Keratinocyte (primary cell): Measurements from ENCODE around the gene PIWIL4. TPM values are rescaled to one million over a fixed set of nuclear protein-coding genes. Genes with fewer than 3 reads are reported as not detected.

Experiments
- DNase-seq: peaks from one replicate; pipeline ENCODE4 v3.0.0-alpha.2; 2011; ENCODE audit warnings: low read depth, missing footprints, low spot score
- FAIRE-seq: peaks from 2 replicates; lab custom pipeline; 2011; peaks lifted over from hg19 to GRCh38; lab: Jason Lieb, UNC
- H2AFZ ChIP-seq: 2 replicates; pipeline ENCODE4 v1.6.0; 2012; ENCODE audit warnings: low read length, control low read depth, inconsistent platforms; ENCODE audit not compliant: control insufficient read depth
- H3K27ac ChIP-seq: 2 replicates; pipeline ENCODE4 v1.5.1; 2011; ENCODE audit warnings: low read length; ENCODE audit not compliant: control insufficient read depth, insufficient read depth
- H3K27me3 ChIP-seq: 3 replicates; pipeline ENCODE4 v1.6.0; 2011; ENCODE audit warnings: low read length; ENCODE audit not compliant: control insufficient read depth, insufficient read depth; ENCODE audit errors: extremely low read depth
- H3K36me3 ChIP-seq, 2 experiments: 2 replicates in 1 of 2; 3 replicates in 1 of 2; pipeline ENCODE4 v1.5.1; 2011; ENCODE audit warnings: low read length in 2 of 2, mild to moderate bottlenecking in 1 of 2; ENCODE audit not compliant: control insufficient read depth in 2 of 2, insufficient read depth in 2 of 2; ENCODE audit errors: extremely low read depth in 1 of 2
- H3K4me1 ChIP-seq: 3 replicates; pipeline ENCODE4 v1.5.1; 2011; ENCODE audit warnings: low read length; ENCODE audit not compliant: control insufficient read depth, insufficient read depth; ENCODE audit errors: extremely low read depth
- H3K4me2 ChIP-seq: 3 replicates; pipeline ENCODE4 v1.6.0; 2011; ENCODE audit warnings: low read depth, low read length; ENCODE audit not compliant: control insufficient read depth, insufficient read depth; ENCODE audit errors: extremely low read depth
- H3K4me3 ChIP-seq, 3 experiments: fragments of 200-600 bp in 1 of 3; sonication (generic) in 1 of 3; 2 replicates in 2 of 3; 3 replicates in 1 of 3; pipeline ENCODE4 v1.5.1; 2011 to 2016; ENCODE audit warnings: low read length in 3 of 3, mild to moderate bottlenecking in 3 of 3, control low read depth in 2 of 3, inconsistent platforms in 1 of 3, low read depth in 1 of 3, mixed read lengths in 1 of 3, mixed run types in 1 of 3, moderate library complexity in 1 of 3; ENCODE audit not compliant: control insufficient read depth in 2 of 3, insufficient read depth in 2 of 3; ENCODE audit errors: extremely low read depth in 1 of 3
- H3K79me2 ChIP-seq: 2 replicates; pipeline ENCODE4 v1.6.0; 2012; ENCODE audit warnings: low read length; ENCODE audit not compliant: control insufficient read depth, insufficient read depth
- H3K9ac ChIP-seq: 3 replicates; pipeline ENCODE4 v1.6.0; 2011; ENCODE audit warnings: low read length; ENCODE audit not compliant: control insufficient read depth, insufficient read depth; ENCODE audit errors: extremely low read depth
- H3K9me1 ChIP-seq: 3 replicates; pipeline ENCODE4 v1.6.0; 2011; ENCODE audit warnings: low read length; ENCODE audit not compliant: control insufficient read depth, insufficient read depth; ENCODE audit errors: extremely low read depth
- H3K9me3 ChIP-seq: 2 replicates; pipeline ENCODE4 v1.5.1; 2012; ENCODE audit warnings: low read depth, low read length; ENCODE audit not compliant: control insufficient read depth
- H4K20me1 ChIP-seq: 3 replicates; pipeline ENCODE4 v1.6.0; 2011; ENCODE audit warnings: low read length; ENCODE audit not compliant: control insufficient read depth, insufficient read depth; ENCODE audit errors: extremely low read depth
- CTCF ChIP-seq, 3 experiments: IDR thresholded peaks in 1 of 3; conservative IDR thresholded peaks in 1 of 3; optimal IDR thresholded peaks in 1 of 3; 2 replicates in 2 of 3; 3 replicates in 1 of 3; pipeline versions ENCODE3 to v1.5.1; 2011; ENCODE audit warnings: low read length in 3 of 3, mild to moderate bottlenecking in 3 of 3, moderate library complexity in 2 of 3, control low read depth in 1 of 3, inconsistent platforms in 1 of 3; ENCODE audit not compliant: insufficient read depth in 2 of 3; ENCODE audit errors: extremely low read depth in 1 of 3
- EZH2 ChIP-seq: IDR thresholded peaks from one replicate; pipeline ENCODE4 v1.6.1; 2012; ENCODE audit warnings: inconsistent platforms, mild to moderate bottlenecking, low read length, moderate library complexity
- dilution Hi-C: fragments of 300-500 bp; cut with MboI; formaldehyde crosslinking; loops from one replicate; pipeline ENCODE4 v1.7.0; 2020; ENCODE audit warnings: low sequenced_read_pairs; ENCODE audit not compliant: extremely low pct_ligation_motif_present
- polyA plus RNA-seq, 5 experiments: library from polyadenylated mRNA; depleted of rRNA in 3 of 5; stranded (reverse) in 3 of 5; stranded (forward) in 1 of 5; unstranded in 1 of 5; fragments of >200 nt; gene quantifications; 1 replicate in 1 of 5; 2 replicates in 3 of 5; 3 replicates in 1 of 5; pipeline versions ENCODE4 v1.2.1 to v1.2.3, GENCODE V29; 2011 to 2012; ENCODE audit warnings: missing spikeins in 2 of 5, low read depth in 1 of 5, low replicate concordance in 1 of 5

The PIWIL4 gene
- polyA plus RNA-seq, 1 donor (not counting 4 experiments of a cell fraction or from before 2014, with no cell fraction given): 0.14 TPM

GRCh38 chr11:94593030-94593429 is 25.9 kb downstream of the PIWIL4 start:
- dilution Hi-C loops: no loop called here
- DNase-seq: no peak
- H3K9me1 ChIP-seq: no peaks in the 10 kb centered on the region

GRCh38 chr11:94595076-94595475 is 27.9 kb downstream of the PIWIL4 start:
- TF ChIP-seq EZH2: no peak
- no peak for TF ChIP-seq CTCF (optimal IDR thresholded peaks at IDR 0.05 in 1 of 3, IDR thresholded peaks at IDR 0.05 in 1 of 3, conservative IDR thresholded peaks at IDR 0.05 in 1 of 3; ENCODE audit: extremely low read depth in 1 of 3, insufficient read depth in 2 of 3, low read length in 3 of 3)
- H3K4me2 ChIP-seq: no peak overlapping the region
- no peaks in the 10 kb centered on the region for H3K4me1 ChIP-seq
- peaks cover 6% of the 10 kb centered on the region for H3K27me3 ChIP-seq
- no peak for DNase-seq
- no peak overlapping the region for H3K4me3 ChIP-seq
- FAIRE-seq: no peak
- dilution Hi-C loops: no loop called here
- no peak overlapping the region for H3K27ac ChIP-seq
- no peaks in the 10 kb centered on the region for H3K36me3 ChIP-seq
- no peak overlapping the region for H3K9ac ChIP-seq
- no peaks in the 10 kb centered on the region for H4K20me1 ChIP-seq
- H2AFZ ChIP-seq: no peak overlapping the region
- H3K9me3 ChIP-seq: no peaks in the 10 kb centered on the region
- H3K79me2 ChIP-seq: no peaks in the 10 kb centered on the region
- no peaks in the 10 kb centered on the region for H3K9me1 ChIP-seq

More at GRCh38 chr11:94593030-94593429, 25.9 kb downstream of the PIWIL4 start:
- Histone ChIP-seq H2AFZ (no peak overlapping the region), H3K4me3 (no peak overlapping the region), H3K27ac (no peak overlapping the region), H3K9me3 (no peaks in the 10 kb centered on the region), H3K9ac (no peak overlapping the region), H4K20me1 (no peaks in the 10 kb centered on the region), H3K4me2 (no peak overlapping the region), H3K79me2 (no peaks in the 10 kb centered on the region), H3K4me1 (no peaks in the 10 kb centered on the region), H3K27me3 (peaks cover 15% of the 10 kb centered on the region), H3K36me3 (no peaks in the 10 kb centered on the region)
- TF ChIP-seq EZH2 (no peak), CTCF (optimal IDR thresholded peaks at IDR 0.05 in 1 of 3, IDR thresholded peaks at IDR 0.05 in 1 of 3, conservative IDR thresholded peaks at IDR 0.05 in 1 of 3; ENCODE audit: extremely low read depth in 1 of 3, insufficient read depth in 2 of 3, low read length in 3 of 3) (no peak)
- FAIRE-seq: no peak
